ENCODE data around the gene TMEM175. TPM values are rescaled to one million over a fixed set of nuclear protein-coding genes. Genes with fewer than 3 reads are reported as not detected.
"Not testable (repeated sequence)": the region's sequence is repeated elsewhere in the genome, so short reads cannot be mapped to it uniquely, and the experiment has no call there.

The TMEM175 gene
- total RNA-seq, 1 experiment from 2014 or later = 22.3 TPM

DNA sequence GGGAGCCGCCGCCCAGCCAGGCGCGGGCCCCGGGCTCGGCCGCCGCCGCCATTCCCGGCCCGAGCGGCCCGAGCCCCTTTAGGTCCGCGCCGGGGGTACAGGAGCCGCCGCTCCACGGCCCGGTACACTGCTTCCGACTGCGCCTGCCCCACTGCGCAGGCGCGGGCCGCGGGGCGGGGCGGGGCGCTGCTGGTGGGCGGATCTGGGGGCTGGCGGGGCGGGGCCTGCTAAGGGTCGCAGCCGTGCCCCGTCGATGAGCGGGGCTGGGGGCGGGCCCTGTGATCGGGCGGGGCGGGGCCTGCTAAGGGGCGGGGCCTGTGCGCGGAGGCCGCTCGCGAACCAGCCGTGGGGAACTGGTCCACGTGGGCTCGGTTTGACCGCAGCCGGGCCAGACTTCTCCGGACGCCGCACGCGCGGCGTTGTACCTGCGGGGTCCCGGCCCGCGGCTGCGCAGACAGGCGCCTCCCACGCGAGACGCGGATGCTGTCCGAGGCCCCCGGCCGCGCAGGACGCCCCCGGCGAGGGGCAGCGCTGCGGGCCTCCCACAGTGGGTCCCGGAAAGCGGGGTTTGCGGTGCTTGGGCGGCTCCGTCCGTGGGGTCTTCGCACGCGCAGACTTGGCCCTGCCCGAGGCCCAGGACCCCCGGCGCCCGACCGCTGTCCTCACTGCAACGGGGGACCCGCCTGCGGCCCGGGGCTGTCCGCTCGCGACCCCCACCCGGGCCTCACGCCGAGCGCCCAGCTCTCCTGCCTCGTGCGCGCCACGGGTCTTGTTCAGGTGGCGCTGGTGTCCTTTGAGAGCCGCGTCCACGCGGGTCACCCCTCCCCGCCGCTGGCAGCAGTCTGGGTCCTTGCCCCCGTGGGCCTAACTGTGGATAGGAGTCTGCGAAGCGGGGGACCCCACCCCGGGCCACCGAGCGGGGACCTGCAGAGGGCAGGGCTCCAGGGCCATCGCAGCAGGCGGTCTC lies 41.5 kb downstream of the TMEM175 start, which contains the start of gene DGKQ:
TSS of gene DGKQ (minus strand) at position 139 of the 967 bp plus-strand sequence. CDS start at position 52, 87 bp downstream.
- H3K36me3 Mint-ChIP-seq (ENCODE audit: insufficient read depth, unreplicated experiment) = peaks cover 11% of the 10 kb centered on the region
- Histone ChIP-seq H3K36me3 (ENCODE audit: control insufficient read depth, insufficient read depth, low read length) (no peaks in the 10 kb centered on the region), H3K27me3 (replicated peaks; ENCODE audit: control insufficient read depth, insufficient read depth, low read length) (no peaks in the 10 kb centered on the region), H3K4me1 (peaks cover 6% of the 10 kb centered on the region; the same call in 1 of the 2 replicates), H3K9me3 (no peaks in the 10 kb centered on the region; the same call in 1 of the 2 replicates), H3K4me3 (ENCODE audit: low read depth, low read length) (peak within 1 kb of the TSS; percentile 70)
- DNase-seq = peak; percentile 74 to 84
- BruUV-seq (replicated peaks) = no TSS peak
- no peaks in the 10 kb centered on the region for H3K27me3 Mint-ChIP-seq (ENCODE audit: insufficient read depth, unreplicated experiment)
- ChIA-PET CTCF (no interaction called here), POLR2A (no interaction called here)
- H3K4me3 Mint-ChIP-seq (ENCODE audit: unreplicated experiment) = peak within 1 kb of the TSS; percentile 64
- no peak within 1 kb of the TSS for H3K27ac Mint-ChIP-seq (ENCODE audit: unreplicated experiment)
- intact Hi-C loops (cut with micrococcal nuclease; ENCODE audit: unreplicated experiment) = loop anchor here (2.0 to 5.0 kb wide), 2 partner anchors 13 to 41 kb away; partner anchors contain the start of genes GAK, IDUA and TMEM175
- TF ChIP-seq CTCF (IDR thresholded peaks at IDR 0.05; ENCODE audit: insufficient read depth in 1 of 2, low read depth in 1 of 2, low read length in 1 of 2, severe bottlenecking in 1 of 2, unreplicated experiment in 1 of 2) = no peak
- H3K4me1 Mint-ChIP-seq (ENCODE audit: low read depth, unreplicated experiment) = no peaks in the 10 kb centered on the region
- no peaks in the 10 kb centered on the region for H3K9me3 Mint-ChIP-seq (ENCODE audit: unreplicated experiment)

DNA sequence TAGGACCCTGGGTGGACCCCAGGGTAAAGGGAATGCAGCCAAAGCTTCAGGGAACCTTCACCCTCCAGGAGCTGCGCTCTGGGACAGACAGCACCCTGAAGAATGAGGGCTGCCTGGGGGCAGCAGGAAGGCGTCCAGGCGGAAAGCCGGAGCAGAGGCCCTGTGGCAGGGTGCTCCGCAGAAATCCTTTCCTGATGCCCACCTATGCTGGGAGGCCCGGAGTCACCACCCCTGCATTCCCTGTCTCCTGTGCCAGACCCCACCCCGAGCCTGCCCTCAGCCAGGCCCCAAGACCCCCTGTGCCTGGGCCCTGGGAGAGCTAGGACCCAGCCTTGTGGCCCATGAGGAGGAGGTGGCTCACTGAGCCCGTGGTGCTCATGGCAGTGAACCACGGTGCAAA lies 42.4 kb downstream of the TMEM175 start:
- no peaks in the 10 kb centered on the region for H3K4me1 Mint-ChIP-seq (ENCODE audit: low read depth, unreplicated experiment)
- BruUV-seq (replicated peaks) = no TSS peak

DNA sequence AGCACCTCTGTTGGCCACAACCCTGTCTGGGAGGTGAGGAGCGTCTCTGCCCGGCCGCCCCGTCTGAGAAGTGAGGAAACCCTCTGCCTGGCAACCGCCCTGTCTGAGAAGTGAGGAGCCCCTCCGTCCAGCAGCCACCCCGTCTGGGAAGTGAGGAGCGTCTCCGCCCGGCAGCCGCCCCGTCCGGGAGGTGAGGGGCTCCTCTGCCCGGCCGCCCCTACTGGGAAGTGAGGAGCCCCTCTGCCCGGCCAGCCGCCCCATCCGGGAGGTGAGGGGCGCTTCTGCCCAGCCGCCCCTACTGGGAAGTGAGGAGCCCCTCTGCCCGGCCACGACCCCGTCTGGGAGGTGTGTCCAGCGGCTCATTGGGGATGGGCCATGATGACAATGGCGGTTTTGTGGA lies 43.8 kb downstream of the TMEM175 start:
- intact Hi-C loops (cut with micrococcal nuclease; ENCODE audit: unreplicated experiment); DNase-seq; H3K9me3 ChIP-seq; H3K27me3 Mint-ChIP-seq (ENCODE audit: insufficient read depth, unreplicated experiment); H3K36me3 Mint-ChIP-seq (ENCODE audit: insufficient read depth, unreplicated experiment); H3K27ac Mint-ChIP-seq (ENCODE audit: unreplicated experiment); H3K4me3 Mint-ChIP-seq (ENCODE audit: unreplicated experiment); H3K9me3 Mint-ChIP-seq (ENCODE audit: unreplicated experiment); BruUV-seq (replicated peaks); H3K4me3 ChIP-seq (ENCODE audit: low read depth, low read length); H3K4me1 ChIP-seq; H3K4me1 Mint-ChIP-seq (ENCODE audit: low read depth, unreplicated experiment); CTCF ChIA-PET; H3K36me3 ChIP-seq (ENCODE audit: control insufficient read depth, insufficient read depth, low read length); H3K27me3 ChIP-seq (replicated peaks; ENCODE audit: control insufficient read depth, insufficient read depth, low read length); POLR2A ChIA-PET: not testable (repeated sequence)

More for the DNA sequence above, 42.4 kb downstream of the TMEM175 start:
- H3K27me3 ChIP-seq (replicated peaks; ENCODE audit: control insufficient read depth, insufficient read depth, low read length) = no peaks in the 10 kb centered on the region
- Mint-ChIP-seq H3K27ac (ENCODE audit: unreplicated experiment) (no peak overlapping the region), H3K9me3 (ENCODE audit: unreplicated experiment) (no peaks in the 10 kb centered on the region), H3K27me3 (ENCODE audit: insufficient read depth, unreplicated experiment) (no peaks in the 10 kb centered on the region), H3K36me3 (ENCODE audit: insufficient read depth, unreplicated experiment) (peaks cover 11% of the 10 kb centered on the region), H3K4me3 (ENCODE audit: unreplicated experiment) (no peak overlapping the region)
- no peak for TF ChIP-seq CTCF (IDR thresholded peaks at IDR 0.05; ENCODE audit: insufficient read depth in 1 of 2, low read depth in 1 of 2, low read length in 1 of 2, severe bottlenecking in 1 of 2, unreplicated experiment in 1 of 2)
- DNase-seq = no peak
- intact Hi-C loops (cut with micrococcal nuclease; ENCODE audit: unreplicated experiment) = loop anchor here (5.0 kb wide), 1 partner anchor 42 kb away; the partner anchor contains the start of genes GAK and TMEM175
- H3K4me3 ChIP-seq (ENCODE audit: low read depth, low read length) = no peak overlapping the region
- no peaks in the 10 kb centered on the region; the same call in 1 of the 2 replicates for H3K9me3 ChIP-seq
- ChIA-PET CTCF (no interaction called here), POLR2A (no interaction called here)
- H3K36me3 ChIP-seq (ENCODE audit: control insufficient read depth, insufficient read depth, low read length) = no peaks in the 10 kb centered on the region
- H3K4me1 ChIP-seq = peaks cover 6% of the 10 kb centered on the region; the same call in 1 of the 2 replicates
